ENCODE results near the gene PKNOX2. TPM values are rescaled to one million over a fixed set of nuclear protein-coding genes. Genes with fewer than 3 reads are reported as not detected.

PKNOX2 gene
- total and polyA plus RNA-seq, 2 of the 8 experiments (the other 6 are each of a cell fraction or from before 2014, with no cell fraction given) = 2.0 TPM

GRCh38 chr11:125348141-125348651, 183.6 kb downstream of the PKNOX2 start:
- FAIRE-seq (no peak), DNase-seq (ENCODE audit: low read depth in 1 of 2, low spot score in 2 of 2) (peak in 1 of 2 experiments; percentile 60)
- CTCF ChIA-PET (ENCODE audit: partially characterized antibody) = interaction anchor here (0.7 to 25.6 kb wide), 40 partner anchors 7 to 283 kb away, joined by 3 to 486 read pairs (median 6); partner anchors contain the start of gene PKNOX2
- H4K8ac ChIP-seq (ENCODE audit: extremely low read depth, insufficient read depth, low read length) = no peak overlapping the region
- no peak overlapping the region for H2AK5ac ChIP-seq (ENCODE audit: low read depth, low read length)
- H3K23me2 ChIP-seq (ENCODE audit: low read depth, low read length) = no peaks in the 10 kb centered on the region
- no peak overlapping the region for H3K56ac ChIP-seq (replicated peaks; ENCODE audit: insufficient read length, low read depth, low read length)
- POLR2A ChIA-PET (ENCODE audit: partially characterized antibody) = interaction anchor here (1.0 to 1.2 kb wide), 2 partner anchors 83 to 185 kb away, joined by 3 read pairs; no protein-coding TSS in a partner anchor
- no peaks in the 10 kb centered on the region for H3K9me3 ChIP-seq (ENCODE audit: insufficient read depth in 2 of 2, low read depth in 1 of 2, low read length in 1 of 2)
- no peak overlapping the region for H2BK120ac ChIP-seq (replicated peaks; ENCODE audit: low read depth, low read length)
- H2BK12ac ChIP-seq (ENCODE audit: low read depth, low read length) = peak overlapping the region; percentile 23; the same call in 1 of the 2 replicates
- H3K4me3 ChIP-seq (ENCODE audit: extremely low read depth in 1 of 4, insufficient read depth in 2 of 4, low read depth in 3 of 4, low read length in 4 of 4) = no peak overlapping the region
- peak overlapping the region; percentile 9 for H3K4ac ChIP-seq (replicated peaks; ENCODE audit: insufficient read length, low read depth, low read length)
- H4K20me1 ChIP-seq (replicated peaks in 1 of 2; ENCODE audit: control insufficient read depth in 1 of 2, insufficient read depth in 2 of 2, low read length in 2 of 2) = no peaks in the 10 kb centered on the region
- whole genome bisulfite sequencing, 2 experiments (ENCODE audit: extremely low coverage in 1 of 2, insufficient coverage in 1 of 2, insufficient read length in 1 of 2, insufficient replicate concordance in 2 of 2, low coverage in 1 of 2, low lambda C conversion rate in 2 of 2, missing lambda C conversion rate in 1 of 2) = 74% methylated on average over 13 of the region's 13 CpGs; no CpG with 5 or more reads in 1 of the 2 experiments
- no peak overlapping the region for H2BK5ac ChIP-seq (ENCODE audit: low read depth, low read length)
- no peak overlapping the region for H3K27ac ChIP-seq (ENCODE audit: low read depth, low read length)
- TF ChIP-seq MAX (IDR thresholded peaks at IDR 0.05) (peak; percentile 94), SUZ12 (IDR thresholded peaks at IDR 0.05; ENCODE audit: low read length) (no peak)
- TF ChIP-seq, protein P1, sequence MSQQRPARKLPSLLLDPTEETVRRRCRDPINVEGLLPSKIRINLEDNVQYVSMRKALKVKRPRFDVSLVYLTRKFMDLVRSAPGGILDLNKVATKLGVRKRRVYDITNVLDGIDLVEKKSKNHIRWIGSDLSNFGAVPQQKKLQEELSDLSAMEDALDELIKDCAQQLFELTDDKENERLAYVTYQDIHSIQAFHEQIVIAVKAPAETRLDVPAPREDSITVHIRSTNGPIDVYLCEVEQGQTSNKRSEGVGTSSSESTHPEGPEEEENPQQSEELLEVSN (IDR thresholded peaks at IDR 0.05) = peak; percentile 95
- TF ChIP-seq, protein P2, sequence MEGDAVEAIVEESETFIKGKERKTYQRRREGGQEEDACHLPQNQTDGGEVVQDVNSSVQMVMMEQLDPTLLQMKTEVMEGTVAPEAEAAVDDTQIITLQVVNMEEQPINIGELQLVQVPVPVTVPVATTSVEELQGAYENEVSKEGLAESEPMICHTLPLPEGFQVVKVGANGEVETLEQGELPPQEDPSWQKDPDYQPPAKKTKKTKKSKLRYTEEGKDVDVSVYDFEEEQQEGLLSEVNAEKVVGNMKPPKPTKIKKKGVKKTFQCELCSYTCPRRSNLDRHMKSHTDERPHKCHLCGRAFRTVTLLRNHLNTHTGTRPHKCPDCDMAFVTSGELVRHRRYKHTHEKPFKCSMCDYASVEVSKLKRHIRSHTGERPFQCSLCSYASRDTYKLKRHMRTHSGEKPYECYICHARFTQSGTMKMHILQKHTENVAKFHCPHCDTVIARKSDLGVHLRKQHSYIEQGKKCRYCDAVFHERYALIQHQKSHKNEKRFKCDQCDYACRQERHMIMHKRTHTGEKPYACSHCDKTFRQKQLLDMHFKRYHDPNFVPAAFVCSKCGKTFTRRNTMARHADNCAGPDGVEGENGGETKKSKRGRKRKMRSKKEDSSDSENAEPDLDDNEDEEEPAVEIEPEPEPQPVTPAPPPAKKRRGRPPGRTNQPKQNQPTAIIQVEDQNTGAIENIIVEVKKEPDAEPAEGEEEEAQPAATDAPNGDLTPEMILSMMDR (IDR thresholded peaks at IDR 0.05; ENCODE audit: control extremely low read depth in 1 of 3, insufficient read depth in 1 of 3, low read depth in 1 of 3, low read length in 3 of 3) = no peak
- no peak overlapping the region for H3K23ac ChIP-seq (ENCODE audit: insufficient read length)
- peak overlapping the region; percentile 48 for H3K18ac ChIP-seq (ENCODE audit: extremely low read depth, low read length)
- no peak overlapping the region for H4K5ac ChIP-seq (ENCODE audit: insufficient read length, low read depth, low read length)
- peaks cover 0 to 10% (median 2%) of the 10 kb centered on the region in 4 experiments; a peak in 3 of 7 replicates for H3K27me3 ChIP-seq (replicated peaks in 1 of 4; ENCODE audit: control insufficient read depth in 3 of 4, extremely low read depth in 1 of 4, insufficient read depth in 3 of 4, low read length in 3 of 4)
- H2BK20ac ChIP-seq (ENCODE audit: low read length) = 0 out of 2 replicates have a peak overlapping the region, but pooled peaks have one; percentile 23
- peaks cover 0 to 27% (median 10%) of the 10 kb centered on the region in 4 experiments; a peak in 6 of 7 replicates for H3K4me1 ChIP-seq (replicated peaks in 1 of 4; ENCODE audit: control insufficient read depth in 3 of 4, insufficient read depth in 4 of 4, low read length in 3 of 4)
- H3K79me2 ChIP-seq (ENCODE audit: control insufficient read depth in 1 of 2, insufficient read depth in 2 of 2, low read length in 2 of 2) = no peaks in the 10 kb centered on the region
- no peak overlapping the region for H3K14ac ChIP-seq (ENCODE audit: insufficient read length)
- H2BK15ac ChIP-seq (ENCODE audit: low read length) = no peak overlapping the region
- no peaks in the 10 kb centered on the region for H3K79me1 ChIP-seq (ENCODE audit: low read depth, low read length)
- H3K4me2 ChIP-seq (ENCODE audit: insufficient read depth in 1 of 2, low read depth in 2 of 2, low read length in 2 of 2) = peak overlapping the region in 1 of 2 experiments; percentile 21; a peak in 2 of 4 replicates
- H2AFZ ChIP-seq (ENCODE audit: low read length) = no peak overlapping the region
- no peaks in the 10 kb centered on the region for H3K36me3 ChIP-seq (ENCODE audit: control insufficient read depth in 2 of 4, insufficient read depth in 4 of 4, low read length in 3 of 4)
- H4K91ac ChIP-seq (replicated peaks; ENCODE audit: insufficient read length, low read length) = no peak overlapping the region
- no peak overlapping the region for H3K9ac ChIP-seq (replicated peaks in 1 of 4; ENCODE audit: extremely low read depth in 1 of 4, low read depth in 3 of 4, low read length in 3 of 4)

All from H1 (cell line).